Coronary artery (tissue), 2 donors: ENCODE measurements around the gene GSTA3.

Experiments
- DNase-seq: peaks from one replicate; pipeline ENCODE4 v3.0.0-alpha.2; 2017; ENCODE audit warnings: low spot score
- H3K27ac ChIP-seq, 2 donors: fragments of 200-600 bp; sonication (generic); one replicate each; pipeline ENCODE4 v1.5.1; 2016 to 2019
- H3K4me3 ChIP-seq: fragments of 200-600 bp; sonication (generic); 2 replicates; pipeline ENCODE4 v1.5.1; 2016; ENCODE audit warnings: mild to moderate bottlenecking, moderate library complexity
- TF ChIP-seq, protein P1 (sequence below): fragments of 200-600 bp; sonication (generic); IDR thresholded peaks from one replicate; pipeline ENCODE4 v1.5.1; 2019; ENCODE audit warnings: antibody characterized with exemption

Gene GSTA3

DNA sequence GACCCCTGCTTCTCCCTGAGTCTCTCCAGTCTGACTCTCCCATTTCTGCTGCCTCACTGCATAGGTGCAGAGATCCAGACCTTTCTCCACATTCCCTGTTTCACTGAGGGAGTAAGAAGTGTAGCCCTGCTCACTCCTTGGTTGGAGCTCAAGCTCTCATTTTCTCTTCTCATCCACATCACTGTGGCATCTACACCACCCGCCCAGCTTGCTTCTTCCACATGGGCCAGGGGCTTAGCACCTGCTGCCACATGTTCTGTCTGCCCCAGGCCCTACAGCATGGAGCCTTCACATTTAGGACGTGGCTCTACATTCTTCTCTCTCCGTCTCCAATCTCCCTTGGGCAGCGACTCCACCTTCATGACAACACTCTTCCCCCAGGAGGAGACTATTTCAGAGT is 60.4 kb downstream of the GSTA3 start:
- Histone ChIP-seq H3K27ac (no peak overlapping the region), H3K4me3 (no peak overlapping the region)
- no peak for DNase-seq
- TF ChIP-seq, protein P1, sequence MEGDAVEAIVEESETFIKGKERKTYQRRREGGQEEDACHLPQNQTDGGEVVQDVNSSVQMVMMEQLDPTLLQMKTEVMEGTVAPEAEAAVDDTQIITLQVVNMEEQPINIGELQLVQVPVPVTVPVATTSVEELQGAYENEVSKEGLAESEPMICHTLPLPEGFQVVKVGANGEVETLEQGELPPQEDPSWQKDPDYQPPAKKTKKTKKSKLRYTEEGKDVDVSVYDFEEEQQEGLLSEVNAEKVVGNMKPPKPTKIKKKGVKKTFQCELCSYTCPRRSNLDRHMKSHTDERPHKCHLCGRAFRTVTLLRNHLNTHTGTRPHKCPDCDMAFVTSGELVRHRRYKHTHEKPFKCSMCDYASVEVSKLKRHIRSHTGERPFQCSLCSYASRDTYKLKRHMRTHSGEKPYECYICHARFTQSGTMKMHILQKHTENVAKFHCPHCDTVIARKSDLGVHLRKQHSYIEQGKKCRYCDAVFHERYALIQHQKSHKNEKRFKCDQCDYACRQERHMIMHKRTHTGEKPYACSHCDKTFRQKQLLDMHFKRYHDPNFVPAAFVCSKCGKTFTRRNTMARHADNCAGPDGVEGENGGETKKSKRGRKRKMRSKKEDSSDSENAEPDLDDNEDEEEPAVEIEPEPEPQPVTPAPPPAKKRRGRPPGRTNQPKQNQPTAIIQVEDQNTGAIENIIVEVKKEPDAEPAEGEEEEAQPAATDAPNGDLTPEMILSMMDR: no peak
